ENCODE measurements around the gene OR7G2.

The OR7G2 gene

GRCh38 chr19:9107375-9107774 is at the start of gene OR7G2:
Gene OR7G2, minus strand, starts transcription at chr19:9107475. Its CDS starts 4,232 bp downstream, at chr19:9103243.
- DNase-seq, result no peak

GRCh38 chr19:9156304-9156703 is 49.0 kb upstream of the OR7G2 start:
- DNase-seq, result no peak

DNA sequence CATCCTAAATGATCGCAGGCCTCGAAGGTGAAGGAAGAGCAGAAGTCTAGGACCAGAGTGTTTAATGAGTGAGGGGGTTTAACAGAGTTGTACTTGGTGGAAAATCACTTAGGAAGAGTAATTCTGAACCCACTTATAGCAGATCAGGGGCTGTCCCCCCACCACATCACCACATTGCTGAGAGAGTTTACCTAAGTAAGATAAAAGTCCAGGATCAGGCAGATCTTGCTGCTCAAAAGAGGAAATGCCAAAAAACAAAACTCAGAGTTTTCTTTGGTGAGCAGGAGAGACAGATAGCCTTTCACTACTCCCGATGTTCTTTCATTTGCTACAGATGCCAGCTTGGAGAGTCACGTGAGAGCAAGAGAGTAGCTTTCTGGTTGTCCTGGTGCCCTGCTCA is 48.3 kb upstream of the OR7G2 start:
- DNase-seq, result no peak

DNA sequence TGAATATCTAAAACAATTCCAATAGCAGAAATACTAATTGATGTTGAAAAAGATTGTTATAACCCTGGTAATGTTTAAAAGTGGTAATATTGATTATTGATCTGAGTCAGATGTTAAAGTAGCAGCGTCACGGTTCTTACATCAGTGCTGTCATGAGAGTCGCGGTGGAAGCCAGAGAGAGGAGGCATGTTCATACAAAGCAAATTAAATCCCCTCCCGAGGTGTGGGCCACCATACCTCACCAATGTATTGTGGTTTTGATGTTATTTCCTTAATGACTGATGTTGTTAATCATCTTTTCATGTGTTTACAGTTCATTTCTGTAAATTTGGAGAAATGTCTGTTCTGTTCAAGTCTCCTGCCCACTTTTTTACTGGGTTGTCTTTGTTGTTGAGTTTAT is 44.1 kb upstream of the OR7G2 start:
- no peak for DNase-seq

GRCh38 chr19:9150650-9151049 is 43.4 kb upstream of the OR7G2 start:
- no peak for DNase-seq

DNA sequence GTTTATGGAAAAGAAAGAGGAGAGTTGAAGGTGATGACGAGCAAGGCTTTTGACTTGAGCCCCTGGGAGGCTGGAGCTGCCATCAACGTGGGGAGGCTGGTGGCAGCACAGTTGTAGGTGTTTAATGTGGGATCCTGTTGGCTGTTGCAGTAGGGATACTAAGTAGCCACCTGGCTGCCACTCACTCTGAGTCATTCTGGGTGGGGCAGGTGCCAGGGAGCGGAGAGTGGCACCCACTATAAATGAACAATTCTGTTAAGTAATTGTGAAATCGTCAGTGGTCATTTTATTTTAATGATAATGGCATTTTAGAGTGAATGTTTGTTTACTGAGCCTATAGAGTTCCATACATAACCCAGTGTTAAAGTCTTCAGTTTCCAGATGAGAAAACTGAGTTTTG is 42.7 kb upstream of the OR7G2 start:
- no peak for DNase-seq

GRCh38 chr19:9148697-9149096 is 41.4 kb upstream of the OR7G2 start:
- DNase-seq, result no peak

- no peak for DNase-seq
Observed at GRCh38 chr19:9146882-9147281, 39.6 kb upstream of the OR7G2 start.

GRCh38 chr19:9144920-9145319 is 37.6 kb upstream of the OR7G2 start:
- no peak for DNase-seq

DNA sequence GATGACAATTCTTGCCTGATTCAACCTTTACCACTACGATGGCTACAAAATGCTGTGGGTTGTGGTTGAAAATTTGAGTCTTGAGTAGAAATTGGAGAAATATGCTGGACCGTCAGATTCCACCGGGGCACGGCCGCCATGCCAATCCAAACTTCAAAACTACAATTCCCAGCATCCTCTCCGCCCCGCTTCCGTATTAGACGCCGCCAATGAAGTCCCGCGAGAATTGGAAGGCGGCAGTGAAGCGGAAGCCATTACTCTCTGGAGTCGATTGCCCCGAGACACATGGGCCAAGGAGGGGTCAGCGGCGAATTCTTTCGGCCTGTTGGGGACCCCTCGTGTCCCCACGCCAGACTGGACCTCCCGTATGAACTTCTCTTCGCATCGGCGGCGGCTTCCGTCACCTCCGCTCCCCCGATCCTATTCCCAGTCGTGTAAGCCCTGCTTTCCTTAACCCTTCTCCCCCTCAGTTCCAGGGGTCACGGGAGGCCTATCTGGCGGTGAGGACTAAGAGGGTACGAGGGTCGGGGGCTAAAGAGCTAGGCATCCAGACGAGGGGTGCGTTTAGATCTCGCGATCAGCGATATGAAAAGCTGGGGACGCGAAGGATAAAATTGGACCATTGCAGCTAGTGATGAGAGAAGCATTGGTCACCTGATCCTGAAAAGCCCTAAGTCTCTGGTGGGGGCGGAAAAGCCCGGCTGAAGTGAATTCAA is 33.0 kb upstream of the OR7G2 start, which contains the start of gene ZNF317:
ZNF317 (plus strand) TSS at position 239 of the 716 bp plus-strand sequence. CDS start 15,620 bp downstream, outside the sequence.
- peak; percentile 94 for DNase-seq

- no peak for DNase-seq
Observed at GRCh38 chr19:9139609-9140158, 32.4 kb upstream of the OR7G2 start.

- DNase-seq, result peak; percentile 14
Observed at GRCh38 chr19:9132422-9132821, 25.1 kb upstream of the OR7G2 start.

- no peak for DNase-seq
Observed at GRCh38 chr19:9130965-9131364, 23.7 kb upstream of the OR7G2 start.

- DNase-seq, result peak; percentile 71
Observed at GRCh38 chr19:9128171-9128570, 20.9 kb upstream of the OR7G2 start.

DNA sequence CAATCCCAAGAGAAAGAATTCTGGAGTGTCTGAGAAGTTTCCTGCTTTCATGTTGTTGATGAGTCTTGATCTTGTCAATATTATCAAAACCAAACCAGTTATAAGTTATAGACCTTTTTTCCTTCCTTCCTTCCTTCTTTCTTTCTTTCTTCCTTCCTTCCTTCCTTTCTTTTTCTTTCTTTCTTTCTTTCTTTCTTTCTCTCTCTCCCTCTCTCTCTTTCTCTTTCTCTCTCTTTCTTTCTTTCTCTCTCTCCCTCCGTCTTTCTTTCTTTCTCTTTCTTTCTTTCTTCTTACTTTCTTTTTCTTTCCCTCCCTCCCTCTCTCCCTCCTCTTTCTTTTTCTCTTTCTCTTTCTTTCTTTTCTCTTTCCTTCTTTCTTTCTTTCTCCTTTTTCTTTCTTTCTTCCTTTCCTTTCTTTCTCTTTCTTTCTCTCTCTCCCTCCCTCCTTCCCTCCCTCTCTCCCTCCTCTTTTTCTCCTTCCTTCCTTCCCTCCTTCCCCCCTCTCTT is 19.7 kb upstream of the OR7G2 start, which contains the start of gene OR7G3:
OR7G3 (minus strand) TSS at position 51 of the 506 bp plus-strand sequence; CDS start at position 51, 0 bp downstream.
- DNase-seq, result no peak

DNA sequence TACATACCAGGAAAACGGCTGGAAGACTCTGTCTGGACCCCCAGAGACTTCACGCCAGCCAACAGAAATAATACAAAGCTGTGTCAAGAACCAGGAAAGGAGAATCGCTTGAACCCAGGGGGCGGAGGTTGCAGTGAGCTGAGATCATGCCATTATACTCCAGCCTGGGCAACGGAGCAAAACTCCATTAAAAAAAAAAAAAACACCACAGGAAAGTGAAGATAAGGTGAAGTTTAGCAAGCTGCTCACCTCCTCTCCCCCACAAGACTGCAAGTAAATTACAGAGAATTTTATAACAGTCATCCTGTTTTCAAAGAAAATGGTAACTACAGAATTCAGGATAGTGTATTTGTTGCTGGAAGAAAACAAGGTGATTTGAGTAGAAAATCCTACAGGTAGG is 9.3 kb upstream of the OR7G2 start:
- no peak for DNase-seq

- no peak for DNase-seq
Observed at GRCh38 chr19:9115307-9115813, 8.1 kb upstream of the OR7G2 start, which contains the start of gene OR7G1. Gene OR7G1, minus strand, starts transcription at chr19:9115763. Its CDS starts 0 bp downstream, at chr19:9115763.

GRCh38 chr19:9109959-9110358 is 2.7 kb upstream of the OR7G2 start:
- DNase-seq, result no peak

DNA sequence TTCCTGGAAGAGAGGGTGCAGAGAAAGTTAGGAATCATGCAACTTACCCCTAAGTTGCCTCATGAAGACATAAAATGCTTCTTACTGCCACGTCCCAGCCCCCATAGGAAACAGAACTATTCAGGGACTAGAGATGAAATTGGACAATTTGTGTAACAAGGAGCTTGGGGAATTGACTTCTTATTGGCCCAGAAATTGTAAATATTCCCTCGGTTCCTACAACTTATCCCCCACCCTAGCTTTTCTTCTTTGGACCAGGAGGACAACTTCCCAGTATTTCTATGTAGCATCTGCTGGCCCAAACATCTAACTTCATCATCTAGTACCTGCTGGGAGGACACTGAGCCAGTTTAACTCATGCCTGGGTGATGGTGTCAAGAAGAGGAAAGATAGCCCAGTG is 20.5 kb downstream of the OR7G2 start, which contains the start of gene OR1M1:
OR1M1 (plus strand) TSS at position 301 of the 400 bp plus-strand sequence. CDS start 6,184 bp downstream, outside the sequence.
- no peak for DNase-seq

- DNase-seq, result no peak
Observed at GRCh38 chr19:9078651-9079050, 28.6 kb downstream of the OR7G2 start.

DNA sequence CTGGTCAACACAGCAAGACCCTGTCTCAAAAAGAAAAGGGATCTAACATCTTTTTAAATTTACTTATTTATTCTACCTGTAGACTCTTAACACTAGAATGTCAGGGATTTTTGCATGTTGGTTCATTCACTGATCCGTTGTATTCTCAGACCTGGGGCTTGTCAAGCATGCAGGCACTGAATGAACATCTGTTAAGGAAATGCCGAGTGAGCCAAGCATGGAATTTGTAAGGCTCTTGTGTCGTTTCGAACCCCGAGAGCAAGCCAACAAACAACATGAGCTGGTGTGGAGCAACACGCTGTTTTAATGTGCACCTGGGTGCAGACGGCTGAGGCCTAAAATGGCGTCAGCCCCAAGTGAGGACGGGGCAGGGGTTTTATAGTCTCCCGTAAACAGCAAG is 30.4 kb downstream of the OR7G2 start:
- no peak for DNase-seq

GRCh38 chr19:9075064-9075949 is 32.0 kb downstream of the OR7G2 start:
- DNase-seq, result peak; percentile 96

DNA sequence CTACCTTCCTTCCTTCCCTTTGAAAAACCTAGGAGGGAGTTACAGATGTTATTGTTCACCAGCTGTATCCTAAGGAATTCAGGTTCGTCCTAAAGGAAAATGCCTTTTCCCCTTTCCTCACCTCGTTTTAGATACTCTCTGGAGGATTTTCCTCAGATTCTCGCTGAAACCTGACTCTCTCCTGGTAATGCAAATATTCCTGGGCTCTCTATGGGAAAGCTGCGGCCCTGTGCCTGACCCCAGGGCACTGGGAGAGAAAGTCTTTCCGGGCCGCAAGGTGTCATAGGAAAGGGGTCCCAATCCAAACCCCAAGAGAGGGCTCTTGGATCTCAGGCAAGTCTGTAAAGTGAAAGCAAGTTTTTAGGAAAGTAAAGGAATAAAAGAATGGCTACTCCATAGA is 33.5 kb downstream of the OR7G2 start:
- no peak for DNase-seq

Measured in EL (cell line).